WERI-Rb-1 (cell line): ENCODE results near the gene ZNF541.

ENCODE experiments used
- DNase-seq: peaks from one replicate; pipeline ENCODE4 v3.0.0-alpha.2; 2020
- H3K27ac ChIP-seq: fragments of 250-450 bp; sonication (Bioruptor Pico); 2 replicates; pipeline ENCODE4 v1.5.1; 2020; ENCODE audit warnings: mild to moderate bottlenecking, moderate library complexity
- H3K27me3 ChIP-seq: fragments of 250-450 bp; sonication (Bioruptor Pico); 2 replicates; pipeline ENCODE4 v1.5.1; 2021; ENCODE audit warnings: mild to moderate bottlenecking, low read depth, moderate library complexity; ENCODE audit not compliant: insufficient read depth, severe bottlenecking
- H3K36me3 ChIP-seq: fragments of 250-450 bp; sonication (Bioruptor Pico); 2 replicates; pipeline ENCODE4 v1.5.1; 2020; ENCODE audit warnings: mild to moderate bottlenecking, moderate library complexity
- H3K4me3 ChIP-seq: 2 replicates; pipeline ENCODE4 v1.5.1; 2011; ENCODE audit warnings: low read depth, mild to moderate bottlenecking, control low read depth, low read length
- H3K9me3 ChIP-seq: fragments of 250-450 bp; sonication (Bioruptor Pico); 2 replicates; pipeline ENCODE4 v1.5.1; 2021; ENCODE audit warnings: mild to moderate bottlenecking, moderate library complexity; ENCODE audit not compliant: severe bottlenecking
- CTCF ChIP-seq: IDR thresholded peaks from 2 replicates; pipeline ENCODE4 v1.5.1; 2011; ENCODE audit warnings: low read depth, mild to moderate bottlenecking, control low read depth, inconsistent platforms, low read length

Gene ZNF541

GRCh38 chr19:47580397-47580796 lies 7.4 kb upstream of the ZNF541 start:
- Histone ChIP-seq H3K27ac (no peak overlapping the region), H3K4me3 (no peak overlapping the region), H3K27me3 (no peaks in the 10 kb centered on the region), H3K9me3 (peaks cover 6% of the 10 kb centered on the region), H3K36me3 (no peaks in the 10 kb centered on the region)
- no peak for DNase-seq
- TF ChIP-seq CTCF: no peak

GRCh38 chr19:47572635-47573034 lies 313 bp downstream of the ZNF541 start:
- no peak overlapping the region for H3K4me3 ChIP-seq
- TF ChIP-seq CTCF: no peak

GRCh38 chr19:47569331-47569730 lies 3.6 kb downstream of the ZNF541 start:
- DNase-seq: no peak
- no peaks in the 10 kb centered on the region for H3K27me3 ChIP-seq
- no peaks in the 10 kb centered on the region for H3K9me3 ChIP-seq
- TF ChIP-seq CTCF: no peak
- H3K27ac ChIP-seq: no peak overlapping the region
- no peak overlapping the region for H3K4me3 ChIP-seq
- H3K36me3 ChIP-seq: no peaks in the 10 kb centered on the region

More at GRCh38 chr19:47572635-47573034, 313 bp downstream of the ZNF541 start:
- no peaks in the 10 kb centered on the region for H3K27me3 ChIP-seq
- no peak overlapping the region for H3K27ac ChIP-seq
- H3K9me3 ChIP-seq: no peaks in the 10 kb centered on the region
- H3K36me3 ChIP-seq: no peaks in the 10 kb centered on the region
- no peak for DNase-seq

GRCh38 chr19:47564081-47564480 lies 8.9 kb downstream of the ZNF541 start:
- TF ChIP-seq CTCF: no peak
- Histone ChIP-seq H3K36me3 (no peaks in the 10 kb centered on the region), H3K27ac (no peak overlapping the region), H3K4me3 (no peak overlapping the region), H3K27me3 (no peaks in the 10 kb centered on the region), H3K9me3 (no peaks in the 10 kb centered on the region)
- no peak for DNase-seq

GRCh38 chr19:47561440-47562057 lies 11.4 kb downstream of the ZNF541 start:
- Histone ChIP-seq H3K27me3 (no peaks in the 10 kb centered on the region), H3K27ac (no peak overlapping the region), H3K4me3 (no peak overlapping the region), H3K36me3 (no peaks in the 10 kb centered on the region), H3K9me3 (no peaks in the 10 kb centered on the region)
- no peak for TF ChIP-seq CTCF
- no peak for DNase-seq

GRCh38 chr19:47560999-47561398 lies 11.9 kb downstream of the ZNF541 start:
- Histone ChIP-seq H3K36me3 (no peaks in the 10 kb centered on the region), H3K9me3 (no peaks in the 10 kb centered on the region), H3K27ac (no peak overlapping the region), H3K4me3 (no peak overlapping the region), H3K27me3 (no peaks in the 10 kb centered on the region)
- TF ChIP-seq CTCF: no peak
- DNase-seq: no peak
